Activated CD8-positive, alpha-beta T cell treated with anti-CD3 and anti-CD28 coated beads, Interleukin-2, amount 10 ng/mL, durations not matched to agents 7 days and 5 days (primary cell): ENCODE data around the gene PTPN20. TPM values are rescaled to one million over a fixed set of nuclear protein-coding genes. Genes with fewer than 3 reads are reported as not detected.

ENCODE experiments used
- ATAC-seq: fragments of 150-1000 bp; cut with Tn5 transposase; one replicate; pipeline ENCODE4 v1.10.0; 2021; ENCODE audit warnings: moderate library complexity
- CTCF ChIA-PET: fragments of 350-600 bp; sonication (Branson Sonifier 250); formaldehyde crosslinking; loops from one replicate; lab custom pipeline; 2021; ENCODE audit warnings: antibody characterized with exemption; lab: Charles Lee
- POLR2A ChIA-PET: fragments of 350-600 bp; sonication (Branson Sonifier 250); formaldehyde crosslinking; loops from one replicate; lab custom pipeline; 2021; ENCODE audit warnings: antibody characterized with exemption; lab: Charles Lee
- DNase-seq: peaks from one replicate; pipeline ENCODE4 v3.0.0-alpha.2; 2020
- H3K27ac Mint-ChIP-seq: one replicate; pipeline ENCODE4 v1.8.0; 2021; ENCODE audit warnings: mild to moderate bottlenecking, mixed read lengths
- H3K27me3 Mint-ChIP-seq: one replicate; pipeline ENCODE4 v1.8.0; 2021; ENCODE audit warnings: low read depth, mixed read lengths
- H3K36me3 Mint-ChIP-seq: one replicate; pipeline ENCODE4 v1.8.0; 2021; ENCODE audit warnings: low read depth, mixed read lengths
- H3K4me1 Mint-ChIP-seq: one replicate; pipeline ENCODE4 v1.8.0; 2021; ENCODE audit warnings: low read depth, mixed read lengths
- H3K4me3 Mint-ChIP-seq: one replicate; pipeline ENCODE4 v1.8.0; 2021; ENCODE audit warnings: mild to moderate bottlenecking, mixed read lengths
- H3K9me3 Mint-ChIP-seq: one replicate; pipeline ENCODE4 v1.8.0; 2022; ENCODE audit warnings: mixed read lengths; ENCODE audit not compliant: insufficient read depth
- total RNA-seq, 2 experiments: library from RNA; stranded (reverse); gene quantifications; one replicate each; pipeline ENCODE4 v1.2.3, GENCODE V29; 2021

PTPN20 gene
- total RNA-seq, 2 experiments from 2014 or later, result not detected

- ATAC-seq, result peak; percentile 86
- H3K9me3 Mint-ChIP-seq, result no peaks in the 10 kb centered on the region
- CTCF ChIA-PET, result interaction anchor here (0.7 to 3.4 kb wide), 30 partner anchors 8 to 322 kb away, joined by 3 to 48 read pairs (median 4); no protein-coding TSS in a partner anchor
- no peak overlapping the region for H3K4me3 Mint-ChIP-seq
- no peaks in the 10 kb centered on the region for H3K27me3 Mint-ChIP-seq
- H3K36me3 Mint-ChIP-seq, result no peaks in the 10 kb centered on the region
- no peaks in the 10 kb centered on the region for H3K4me1 Mint-ChIP-seq
- POLR2A ChIA-PET, result interaction anchor here (1.7 kb wide), 1 partner anchor 289 kb away, joined by 5 read pairs; no protein-coding TSS in a partner anchor
- peak; percentile 76 for DNase-seq
- no peak overlapping the region for H3K27ac Mint-ChIP-seq
Measured at GRCh38 chr10:47024399-47025252, 113.4 kb downstream of the PTPN20 start.

GRCh38 chr10:47025253-47025539 is 114.0 kb downstream of the PTPN20 start:
- POLR2A ChIA-PET, result interaction anchor here (1.7 kb wide), 1 partner anchor 288 kb away, joined by 5 read pairs; no protein-coding TSS in a partner anchor
- H3K27me3 Mint-ChIP-seq, result no peaks in the 10 kb centered on the region

GRCh38 chr10:47025540-47026300 is 114.5 kb downstream of the PTPN20 start:
- peak; percentile 13 for DNase-seq
- ATAC-seq, result no peak
- Mint-ChIP-seq H3K4me1 (no peaks in the 10 kb centered on the region), H3K36me3 (no peaks in the 10 kb centered on the region), H3K9me3 (no peaks in the 10 kb centered on the region), H3K27ac (no peak overlapping the region), H3K27me3 (no peaks in the 10 kb centered on the region), H3K4me3 (no peak overlapping the region)
- ChIA-PET POLR2A (interaction anchor here (1.7 kb wide), 1 partner anchor 288 kb away, joined by 5 read pairs; no protein-coding TSS in a partner anchor), CTCF (interaction anchor here (0.7 to 3.4 kb wide), 12 partner anchors 13 to 321 kb away, joined by 3 to 48 read pairs (median 6); no protein-coding TSS in a partner anchor)

More at GRCh38 chr10:47025253-47025539, 114.0 kb downstream of the PTPN20 start:
- Mint-ChIP-seq H3K4me1 (no peaks in the 10 kb centered on the region), H3K36me3 (no peaks in the 10 kb centered on the region), H3K9me3 (no peaks in the 10 kb centered on the region), H3K27ac (no peak overlapping the region), H3K4me3 (no peak overlapping the region)
- CTCF ChIA-PET, result interaction anchor here (0.7 to 3.4 kb wide), 22 partner anchors 8 to 322 kb away, joined by 3 to 48 read pairs (median 4); no protein-coding TSS in a partner anchor
- ATAC-seq (peak; percentile 20), DNase-seq (peak; percentile 13)

DNA sequence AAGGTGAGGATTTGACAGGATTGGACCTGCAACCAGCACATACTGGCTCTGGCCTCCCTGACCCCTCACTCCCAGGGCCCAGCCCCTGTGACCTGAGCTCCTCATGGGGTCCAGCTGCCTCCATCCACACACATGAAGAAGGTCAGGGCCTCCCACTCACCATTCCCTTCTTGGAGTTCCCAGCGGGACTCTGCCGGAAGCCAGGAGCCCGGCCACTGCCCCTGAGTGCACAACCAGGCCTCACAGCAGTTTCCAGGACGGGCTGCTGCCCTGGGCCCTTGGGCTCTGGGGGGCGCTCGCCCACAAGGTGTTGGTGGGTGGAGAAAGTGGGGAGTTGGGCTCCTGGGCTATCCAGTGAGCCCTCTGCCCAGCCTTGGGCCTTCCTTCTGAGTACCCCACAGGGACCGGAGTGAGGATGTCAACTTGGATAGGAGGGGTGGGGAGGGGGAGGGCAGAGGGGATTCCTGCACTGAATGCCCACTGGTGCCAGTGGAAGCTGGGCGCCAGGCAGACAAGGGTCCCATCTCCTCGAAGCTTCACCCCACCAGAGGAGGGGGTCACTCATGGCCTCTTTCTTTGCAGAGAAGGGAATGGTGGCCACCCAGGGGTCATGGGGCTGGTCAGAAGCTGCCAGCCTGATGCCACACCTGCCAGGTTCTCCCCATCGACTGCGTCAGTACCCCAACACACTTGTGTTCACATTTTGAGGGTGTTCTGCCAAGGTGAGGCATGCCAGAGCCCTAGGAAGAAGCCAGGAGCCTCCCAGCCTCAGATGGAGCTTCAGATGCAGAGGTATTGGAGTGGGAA is 115.3 kb downstream of the PTPN20 start:
- H3K9me3 Mint-ChIP-seq, result no peaks in the 10 kb centered on the region
- no peaks in the 10 kb centered on the region for H3K27me3 Mint-ChIP-seq
- H3K27ac Mint-ChIP-seq, result no peak overlapping the region
- ATAC-seq (no peak), DNase-seq (peak; percentile 16)
- ChIA-PET POLR2A (no interaction called here), CTCF (interaction anchor here (0.9 to 3.4 kb wide), 5 partner anchors 22 to 321 kb away, joined by 3 to 48 read pairs (median 8); no protein-coding TSS in a partner anchor)
- H3K4me1 Mint-ChIP-seq, result no peaks in the 10 kb centered on the region
- H3K4me3 Mint-ChIP-seq, result no peak overlapping the region
- no peaks in the 10 kb centered on the region for H3K36me3 Mint-ChIP-seq

DNA sequence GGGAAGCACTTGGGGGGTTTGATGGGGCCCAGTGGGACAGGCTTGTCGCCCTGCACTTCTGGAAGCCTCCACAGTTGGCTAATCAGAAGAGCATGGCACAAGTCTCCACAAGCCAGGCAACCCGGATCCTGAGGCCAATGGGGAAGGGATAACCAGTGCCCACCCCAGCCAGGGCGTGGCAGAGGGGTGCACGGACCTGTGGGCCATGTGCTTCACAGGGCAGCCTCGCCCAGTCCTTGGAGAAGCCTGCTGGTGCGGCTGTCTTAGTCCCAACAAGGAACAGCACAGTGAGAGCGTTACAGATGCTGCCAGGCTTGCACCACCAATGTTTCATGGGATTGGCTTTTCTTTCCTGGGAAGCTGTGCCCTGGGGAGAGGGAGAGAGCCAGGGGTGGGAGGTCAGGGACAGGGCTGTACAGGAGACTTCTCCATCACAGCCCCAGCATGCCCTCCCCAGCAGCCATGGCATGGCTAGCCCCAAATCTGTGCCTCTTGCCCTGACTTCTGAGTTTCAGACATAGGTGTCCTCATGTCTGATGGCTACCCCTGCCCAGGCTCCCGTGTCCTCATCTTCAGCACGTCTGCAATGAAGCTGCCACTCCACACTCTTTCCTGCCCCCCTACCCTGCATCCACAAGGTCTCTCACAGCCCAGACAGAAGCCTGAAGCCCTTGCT is 116.0 kb downstream of the PTPN20 start:
- no peak overlapping the region for H3K4me3 Mint-ChIP-seq
- no peaks in the 10 kb centered on the region for H3K4me1 Mint-ChIP-seq
- H3K9me3 Mint-ChIP-seq, result no peaks in the 10 kb centered on the region
- H3K36me3 Mint-ChIP-seq, result no peaks in the 10 kb centered on the region
- no peak overlapping the region for H3K27ac Mint-ChIP-seq
- no peak for DNase-seq
- ChIA-PET CTCF (interaction anchor here (2.8 to 3.4 kb wide), 2 partner anchors 21 to 285 kb away, joined by 20 to 48 read pairs; no protein-coding TSS in a partner anchor), POLR2A (no interaction called here)
- no peak for ATAC-seq
- no peaks in the 10 kb centered on the region for H3K27me3 Mint-ChIP-seq

GRCh38 chr10:47027784-47028260 is 116.6 kb downstream of the PTPN20 start:
- CTCF ChIA-PET, result no interaction called here
- no peaks in the 10 kb centered on the region for H3K4me1 Mint-ChIP-seq
- POLR2A ChIA-PET, result no interaction called here
- no peaks in the 10 kb centered on the region for H3K27me3 Mint-ChIP-seq
- H3K36me3 Mint-ChIP-seq, result no peaks in the 10 kb centered on the region
- no peak overlapping the region for H3K27ac Mint-ChIP-seq
- no peak overlapping the region for H3K4me3 Mint-ChIP-seq
- DNase-seq (no peak), ATAC-seq (no peak)
- H3K9me3 Mint-ChIP-seq, result no peaks in the 10 kb centered on the region

DNA sequence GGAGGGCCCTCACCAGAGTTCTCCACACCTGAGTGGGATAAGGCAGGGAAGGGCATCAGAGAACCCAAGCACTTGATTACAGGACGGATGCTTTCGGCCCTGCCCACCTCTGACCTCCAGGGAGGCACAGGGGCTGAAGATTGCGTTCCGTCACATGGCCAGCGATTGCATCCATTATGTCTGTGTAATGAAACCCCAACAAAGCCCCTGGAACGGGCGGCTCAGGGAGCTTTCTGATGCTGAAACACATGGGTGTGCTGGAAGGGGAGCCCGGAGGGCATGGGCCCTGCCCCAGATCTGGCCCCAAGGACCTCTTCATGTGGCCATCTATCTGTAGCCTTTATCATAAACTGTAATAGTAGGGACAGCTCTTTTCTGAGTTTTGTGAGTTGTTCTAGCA is 117.2 kb downstream of the PTPN20 start:
- ChIA-PET POLR2A (no interaction called here), CTCF (interaction anchor here (0.6 to 1.5 kb wide), 2 partner anchors 19 to 21 kb away, joined by 3 to 4 read pairs; no protein-coding TSS in a partner anchor)
- Mint-ChIP-seq H3K27ac (no peak overlapping the region), H3K4me1 (no peaks in the 10 kb centered on the region), H3K4me3 (no peak overlapping the region), H3K27me3 (no peaks in the 10 kb centered on the region), H3K36me3 (no peaks in the 10 kb centered on the region), H3K9me3 (no peaks in the 10 kb centered on the region)
- ATAC-seq (no peak), DNase-seq (no peak)

DNA sequence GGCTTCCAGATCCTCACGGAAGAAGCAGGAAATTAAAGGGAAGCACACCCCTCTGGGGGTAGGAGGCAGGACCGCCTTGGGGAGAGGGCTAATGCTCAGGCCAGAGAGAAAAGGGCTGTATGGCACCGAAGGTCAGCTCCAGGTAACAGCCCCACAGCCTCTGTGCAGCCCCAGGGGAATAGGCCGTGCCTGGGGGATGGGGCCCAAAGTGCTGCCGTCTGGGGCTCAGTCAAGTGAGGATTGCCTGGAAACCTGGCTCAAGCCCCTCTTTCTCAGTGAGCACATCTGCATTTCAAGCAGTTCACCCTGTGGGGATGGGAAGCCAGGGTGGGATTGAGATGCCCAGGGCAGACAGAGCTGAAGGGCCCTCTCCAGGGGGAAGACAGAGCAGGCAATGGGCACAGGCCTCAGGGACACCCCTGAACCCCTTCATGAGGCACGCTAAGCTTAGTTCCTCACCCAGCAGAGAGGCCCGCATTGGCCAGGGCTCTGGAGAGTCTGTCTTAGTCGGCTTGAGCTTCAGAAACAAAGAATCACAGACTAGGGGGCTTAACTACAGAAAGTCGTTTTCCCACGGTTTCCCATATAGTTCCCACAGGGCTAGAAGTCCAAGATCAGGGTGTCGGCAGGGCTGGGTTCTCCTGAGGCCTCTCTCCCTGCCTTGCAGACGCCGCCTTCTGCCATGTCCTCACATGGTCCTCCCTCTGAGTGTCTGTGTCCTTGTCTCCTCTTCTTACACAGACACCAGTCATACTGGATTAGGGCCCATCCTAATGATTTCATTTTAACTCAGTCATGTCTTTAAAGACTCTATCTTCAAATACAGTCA is 118.2 kb downstream of the PTPN20 start:
- DNase-seq, result no peak
- POLR2A ChIA-PET, result no interaction called here

DNA sequence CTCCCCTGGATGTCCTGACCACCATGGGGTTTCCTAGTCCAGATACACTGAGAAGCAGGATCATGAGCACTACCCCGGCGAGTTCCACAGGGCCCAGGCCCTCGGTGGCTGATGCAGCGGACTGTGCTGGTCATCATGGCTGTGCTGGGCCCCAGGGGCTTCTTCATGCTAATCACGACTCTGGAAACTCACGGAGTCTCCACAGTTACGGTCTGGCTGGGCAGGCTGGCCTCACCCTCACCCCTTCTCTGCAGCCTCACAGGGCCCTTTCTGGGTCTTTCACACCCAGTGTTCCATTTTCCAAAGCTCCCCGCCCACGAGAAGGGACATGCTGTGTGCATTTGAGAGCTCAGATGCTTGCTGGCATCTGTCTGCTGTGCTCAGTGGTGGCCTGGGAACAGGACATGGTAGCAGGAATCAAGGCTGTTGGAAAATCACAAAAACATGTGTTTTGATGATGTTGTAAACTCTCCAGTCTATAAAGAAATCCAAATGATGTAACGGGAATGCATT is 119.0 kb downstream of the PTPN20 start:
- POLR2A ChIA-PET, result no interaction called here
- Mint-ChIP-seq H3K4me3 (no peak overlapping the region), H3K9me3 (no peaks in the 10 kb centered on the region), H3K27me3 (no peaks in the 10 kb centered on the region), H3K4me1 (no peaks in the 10 kb centered on the region), H3K27ac (no peak overlapping the region), H3K36me3 (no peaks in the 10 kb centered on the region)
- CTCF ChIA-PET, result interaction anchor here (1.3 to 1.9 kb wide), 2 partner anchors 281 to 311 kb away, joined by 4 read pairs; no protein-coding TSS in a partner anchor
- no peak for DNase-seq
- ATAC-seq, result no peak

More for the DNA sequence above, 118.2 kb downstream of the PTPN20 start:
- no peak overlapping the region for H3K27ac Mint-ChIP-seq
- H3K4me1 Mint-ChIP-seq, result no peaks in the 10 kb centered on the region
- no peaks in the 10 kb centered on the region for H3K9me3 Mint-ChIP-seq
- CTCF ChIA-PET, result interaction anchor here (1.3 to 1.5 kb wide), 2 partner anchors 18 to 282 kb away, joined by 4 read pairs; no protein-coding TSS in a partner anchor
- no peaks in the 10 kb centered on the region for H3K36me3 Mint-ChIP-seq
- ATAC-seq, result no peak
- H3K4me3 Mint-ChIP-seq, result no peak overlapping the region
- H3K27me3 Mint-ChIP-seq, result no peaks in the 10 kb centered on the region
